Skin of body (tissue), 2 donors: ENCODE results near the gene TMEM116. TPM values are rescaled to one million over a fixed set of nuclear protein-coding genes. Genes with fewer than 3 reads are reported as not detected.
"Not testable (repeated sequence)": the region's sequence is repeated elsewhere in the genome, so short reads cannot be mapped to it uniquely, and the experiment has no call there.

Experiments
- DNase-seq: peaks from one replicate; lab custom pipeline; 2025; lab: John Stamatoyannopoulos, UW
- total RNA-seq: library from RNA; depleted of rRNA; stranded (reverse); fragments of >200 nt; gene quantifications from one replicate; pipeline ENCODE4 v1.2.3, GENCODE V29; 2014

Gene TMEM116
- total RNA-seq, 1 donor from 2014 or later: 18.7 TPM

DNA sequence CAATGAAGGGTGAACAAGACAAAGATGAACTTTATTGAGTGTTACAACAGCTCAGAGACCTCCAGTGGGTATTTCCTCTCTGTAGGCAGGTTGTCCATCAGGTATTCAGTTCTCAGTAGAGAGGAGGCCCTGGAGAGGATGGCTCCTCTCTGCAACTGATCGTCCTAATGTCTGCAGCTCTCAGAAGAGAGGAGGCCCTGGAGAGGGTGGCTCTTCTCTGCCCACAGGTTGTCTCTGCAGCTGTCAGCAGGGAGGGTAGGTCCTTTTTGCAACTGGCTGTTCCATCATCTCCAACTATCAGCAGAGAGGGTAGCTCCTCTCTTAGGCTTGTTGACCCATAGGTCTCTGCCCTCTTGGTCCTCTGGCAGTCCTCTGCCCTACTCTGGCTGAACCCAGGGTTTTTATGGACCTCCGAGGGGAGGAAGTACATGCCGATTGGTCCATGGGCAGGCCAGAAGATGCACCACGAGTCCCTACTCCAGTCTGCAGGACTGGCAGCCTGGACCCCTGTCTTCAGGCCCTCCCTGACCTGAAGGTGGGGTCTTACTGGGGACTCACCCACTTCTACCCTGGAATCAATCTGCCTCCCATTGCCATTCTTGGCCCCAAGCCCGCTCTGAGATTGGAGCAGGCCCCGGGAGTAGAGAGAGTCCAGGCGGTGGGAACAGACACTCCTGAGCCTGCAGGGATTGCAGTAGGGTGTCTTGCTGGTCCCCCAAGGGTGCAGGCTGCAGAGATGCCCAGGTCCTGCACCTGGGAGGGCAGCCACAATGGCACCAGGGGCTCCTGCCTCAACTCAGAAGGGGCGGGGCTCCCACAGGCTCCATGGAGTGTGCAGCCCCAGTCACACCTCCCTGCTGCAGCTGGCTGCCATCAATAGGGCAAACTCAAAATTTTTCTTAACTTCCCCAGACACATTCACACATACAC is 2.3 kb downstream of the TMEM116 start:
- no peak for DNase-seq

- DNase-seq: not testable (repeated sequence)
Observed at GRCh38 chr12:112009596-112009995, 3.4 kb downstream of the TMEM116 start.

- no peak for DNase-seq
Observed at GRCh38 chr12:112008918-112009317, 4.0 kb downstream of the TMEM116 start.

- DNase-seq: no peak
Observed at GRCh38 chr12:112007945-112008344, 5.0 kb downstream of the TMEM116 start.

DNA sequence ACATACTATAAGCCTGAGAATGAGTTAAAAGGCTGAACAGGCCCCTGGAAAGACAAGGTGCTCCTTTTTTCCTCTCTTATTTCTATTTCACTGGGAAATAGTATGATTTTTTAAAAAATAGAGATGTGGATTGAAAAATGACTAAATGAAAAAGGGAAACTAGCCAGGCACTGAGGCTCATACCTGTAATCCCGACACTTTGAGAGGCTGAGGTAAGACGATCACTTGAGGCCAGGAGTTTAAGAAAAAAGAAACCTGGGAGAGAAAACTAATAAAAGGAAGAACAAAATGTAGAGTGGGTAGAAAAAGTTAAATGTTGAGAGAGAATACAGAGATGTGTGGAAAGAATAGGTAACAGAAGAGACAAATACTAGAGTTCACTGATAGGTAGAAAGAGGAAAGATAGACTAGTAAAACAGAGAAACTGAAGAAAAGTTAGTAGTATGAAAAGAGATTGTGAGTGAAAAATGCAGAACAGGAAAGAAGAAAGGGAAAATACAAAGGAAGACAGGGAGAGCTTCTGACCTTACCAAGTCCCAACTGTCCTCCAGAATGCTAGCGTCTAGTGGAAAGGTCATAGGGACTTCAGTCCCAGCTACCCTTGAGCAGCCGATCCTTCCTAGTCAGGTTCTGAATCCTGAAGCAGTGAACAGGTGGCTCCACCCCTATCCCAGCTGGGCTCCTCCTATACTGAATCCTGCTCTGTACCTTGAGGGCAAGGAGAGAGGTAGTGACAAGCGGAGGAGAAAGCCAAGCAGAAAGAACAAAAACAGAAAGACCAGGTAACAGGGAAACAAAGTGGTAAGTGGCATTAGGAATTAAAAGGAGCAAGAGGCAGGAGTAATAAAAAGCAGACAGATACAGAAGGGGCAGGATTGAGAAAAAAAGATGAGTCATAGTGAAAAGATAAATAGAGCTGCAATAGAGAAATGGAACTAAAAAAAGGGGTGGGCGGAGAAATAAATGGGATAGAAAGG is 7.3 kb downstream of the TMEM116 start:
- no peak for DNase-seq

DNA sequence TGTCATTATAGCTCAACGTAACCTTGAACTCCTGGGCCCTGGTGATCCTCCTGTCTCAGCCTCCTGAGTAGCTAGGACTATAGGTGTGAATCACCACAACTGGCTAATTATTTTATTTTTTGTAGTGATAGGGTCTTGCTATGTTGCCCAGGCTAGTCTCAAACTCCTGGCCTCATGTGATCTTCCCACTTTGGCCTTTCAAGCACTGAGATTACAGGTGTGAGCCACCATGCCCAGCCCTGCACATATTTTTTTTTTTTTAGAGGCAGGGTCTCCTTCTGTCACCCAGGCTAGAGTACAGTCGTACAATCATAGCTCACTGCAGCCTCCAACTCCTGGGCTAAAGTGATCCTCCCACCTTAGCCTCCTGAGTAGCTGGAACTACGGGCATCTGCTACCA is 8.9 kb downstream of the TMEM116 start:
- DNase-seq: no peak

GRCh38 chr12:112001576-112001975 is 11.4 kb downstream of the TMEM116 start:
- DNase-seq: no peak

GRCh38 chr12:112000820-112001219 is 12.1 kb downstream of the TMEM116 start:
- DNase-seq: no peak

GRCh38 chr12:111999129-111999528 is 13.8 kb downstream of the TMEM116 start:
- not testable (repeated sequence) for DNase-seq

- DNase-seq: no peak
Observed at GRCh38 chr12:111998015-111998414, 14.9 kb downstream of the TMEM116 start.

- DNase-seq: no peak
Observed at GRCh38 chr12:111997300-111997699, 15.7 kb downstream of the TMEM116 start.

DNA sequence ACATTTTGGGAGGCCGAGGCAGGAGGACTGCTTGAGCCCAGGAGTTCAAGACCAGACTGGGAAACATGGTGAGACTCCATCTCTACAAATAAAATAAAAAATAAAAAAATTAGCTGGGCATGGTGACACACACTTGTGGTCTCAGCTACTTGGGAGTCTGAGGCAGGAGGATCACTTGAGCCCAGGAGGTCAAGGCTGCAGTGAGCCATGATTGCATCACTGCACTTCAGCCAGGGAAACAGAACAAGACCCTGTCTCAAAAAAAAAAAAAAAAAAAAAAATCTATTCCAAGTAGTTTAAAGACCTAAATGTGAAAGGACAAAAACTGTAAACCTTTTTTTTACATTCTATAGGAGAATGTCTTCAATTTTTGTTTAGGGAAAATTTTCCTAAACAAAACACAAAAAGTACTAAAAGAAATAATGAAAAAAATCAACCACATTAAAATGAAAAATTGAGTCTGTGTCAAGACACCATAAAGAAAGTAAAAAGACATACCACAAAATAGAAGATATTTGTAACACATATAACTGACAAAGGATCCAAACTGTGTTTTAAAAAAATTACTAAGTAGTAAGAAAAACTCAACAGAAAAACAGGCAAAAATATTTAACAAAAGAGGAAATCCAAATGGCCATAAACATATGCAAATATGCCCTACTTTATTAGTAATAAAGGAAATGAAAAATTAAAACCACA is 17.0 kb downstream of the TMEM116 start:
- DNase-seq: no peak

- DNase-seq: not testable (repeated sequence)
Observed at GRCh38 chr12:111994211-111995111, 18.5 kb downstream of the TMEM116 start.

DNA sequence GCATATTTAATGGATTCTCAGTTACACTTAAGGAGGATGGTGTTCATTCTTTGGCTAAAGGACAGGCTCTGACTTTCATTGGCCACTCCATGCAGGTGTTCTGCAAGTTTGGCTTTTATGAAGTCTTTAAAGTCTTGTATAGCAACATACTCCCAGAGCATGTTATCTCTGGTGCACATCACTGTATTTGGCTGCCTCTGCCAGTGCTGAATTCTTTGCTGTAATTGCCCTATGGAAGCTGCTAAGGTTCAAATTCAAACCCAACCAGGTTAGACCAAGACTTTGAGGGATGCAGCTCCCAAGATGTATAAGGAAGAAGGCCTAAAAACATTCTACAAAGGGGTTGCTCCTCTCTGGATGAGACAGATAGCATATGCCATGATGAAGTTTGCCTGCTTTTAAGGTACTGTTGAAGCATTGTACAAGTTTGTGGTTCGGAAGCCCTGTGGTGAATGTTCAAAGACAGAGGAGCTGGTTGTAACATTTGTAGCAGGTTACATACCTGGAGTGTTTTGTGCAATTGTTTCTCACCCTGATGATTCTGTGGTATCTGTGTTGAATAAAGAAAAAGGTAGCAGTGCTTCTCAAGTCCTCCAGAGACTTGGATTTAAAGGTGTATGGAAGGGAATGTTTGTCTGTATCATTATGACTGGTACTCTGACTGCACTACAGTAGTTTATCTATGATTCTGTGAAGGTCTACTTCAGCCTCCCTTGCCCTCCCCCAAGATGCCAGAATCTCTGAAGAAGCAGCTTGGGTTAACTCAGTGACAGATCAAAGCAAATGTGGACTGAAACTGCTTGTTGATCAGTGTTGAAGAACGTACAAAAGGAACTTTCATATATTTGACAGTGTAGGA is 19.4 kb downstream of the TMEM116 start:
- DNase-seq: no peak

GRCh38 chr12:111992464-111992863 is 20.5 kb downstream of the TMEM116 start:
- DNase-seq: no peak

DNA sequence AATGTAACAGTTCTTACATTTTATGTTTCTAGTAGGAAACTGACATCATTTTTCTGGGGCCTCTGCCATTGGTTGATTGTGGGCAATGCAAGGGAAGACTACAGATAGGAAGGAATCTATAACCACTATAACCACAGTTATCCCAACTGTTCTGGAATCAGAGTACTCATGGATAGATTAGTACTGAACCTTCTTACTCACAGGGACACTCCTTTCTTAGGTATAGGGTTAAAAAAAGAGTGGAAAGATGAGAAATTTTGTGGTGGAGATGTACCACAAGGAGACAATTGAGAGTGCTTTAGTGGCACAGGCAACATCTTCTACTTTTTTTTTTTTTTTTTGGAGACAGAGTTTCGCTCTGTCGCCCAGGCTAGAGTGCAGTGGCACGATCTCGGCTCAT is 21.0 kb downstream of the TMEM116 start:
- no peak for DNase-seq

- DNase-seq: no peak
Observed at GRCh38 chr12:111991535-111991934, 21.4 kb downstream of the TMEM116 start.

DNA sequence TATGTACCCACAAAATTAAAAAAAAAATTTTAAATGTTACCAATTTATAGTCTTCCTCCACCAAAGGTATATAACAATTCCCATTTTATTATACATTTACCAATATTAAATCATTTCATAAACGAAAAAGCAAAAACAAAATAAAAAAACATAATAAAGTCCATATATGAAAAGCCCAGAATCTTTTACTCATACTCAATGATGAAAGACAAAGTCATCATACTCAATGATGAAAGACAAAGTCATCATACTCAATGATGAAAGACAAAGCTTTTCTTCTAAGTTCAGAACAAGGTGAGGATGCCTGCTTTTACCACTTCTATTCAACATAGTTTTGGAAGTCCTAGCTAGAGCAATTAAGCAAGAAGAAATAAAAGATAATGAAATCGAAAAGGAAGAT is 28.1 kb downstream of the TMEM116 start:
- no peak for DNase-seq

DNA sequence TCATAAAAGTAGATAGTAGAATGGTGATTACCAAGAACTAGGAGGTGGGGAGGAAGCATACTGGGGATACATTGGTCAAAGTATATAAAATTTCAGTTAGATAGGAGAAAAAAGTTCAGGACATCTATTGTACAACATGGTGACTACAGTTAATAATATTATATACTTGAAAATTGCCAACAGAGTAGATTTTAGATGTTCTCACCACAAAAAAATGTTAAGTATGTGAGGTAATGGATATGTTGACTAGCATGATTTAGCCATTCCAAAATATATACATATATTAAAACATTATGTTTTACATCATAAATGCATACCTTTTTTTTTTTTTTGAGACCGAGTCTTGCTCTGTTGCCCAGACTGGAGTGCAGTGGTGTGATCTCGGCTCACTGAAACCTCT is 31.0 kb downstream of the TMEM116 start:
- no peak for DNase-seq
